ENCODE results near the gene WDFY3. TPM values are rescaled to one million over a fixed set of nuclear protein-coding genes. Genes with fewer than 3 reads are reported as not detected.

Gene WDFY3
- total and polyA plus RNA-seq, 2 of the 13 experiments (the other 11 are each of a cell fraction or from before 2014, with no cell fraction given): 16.7 to 24.5 TPM

- TF ChIP-seq, protein P1, sequence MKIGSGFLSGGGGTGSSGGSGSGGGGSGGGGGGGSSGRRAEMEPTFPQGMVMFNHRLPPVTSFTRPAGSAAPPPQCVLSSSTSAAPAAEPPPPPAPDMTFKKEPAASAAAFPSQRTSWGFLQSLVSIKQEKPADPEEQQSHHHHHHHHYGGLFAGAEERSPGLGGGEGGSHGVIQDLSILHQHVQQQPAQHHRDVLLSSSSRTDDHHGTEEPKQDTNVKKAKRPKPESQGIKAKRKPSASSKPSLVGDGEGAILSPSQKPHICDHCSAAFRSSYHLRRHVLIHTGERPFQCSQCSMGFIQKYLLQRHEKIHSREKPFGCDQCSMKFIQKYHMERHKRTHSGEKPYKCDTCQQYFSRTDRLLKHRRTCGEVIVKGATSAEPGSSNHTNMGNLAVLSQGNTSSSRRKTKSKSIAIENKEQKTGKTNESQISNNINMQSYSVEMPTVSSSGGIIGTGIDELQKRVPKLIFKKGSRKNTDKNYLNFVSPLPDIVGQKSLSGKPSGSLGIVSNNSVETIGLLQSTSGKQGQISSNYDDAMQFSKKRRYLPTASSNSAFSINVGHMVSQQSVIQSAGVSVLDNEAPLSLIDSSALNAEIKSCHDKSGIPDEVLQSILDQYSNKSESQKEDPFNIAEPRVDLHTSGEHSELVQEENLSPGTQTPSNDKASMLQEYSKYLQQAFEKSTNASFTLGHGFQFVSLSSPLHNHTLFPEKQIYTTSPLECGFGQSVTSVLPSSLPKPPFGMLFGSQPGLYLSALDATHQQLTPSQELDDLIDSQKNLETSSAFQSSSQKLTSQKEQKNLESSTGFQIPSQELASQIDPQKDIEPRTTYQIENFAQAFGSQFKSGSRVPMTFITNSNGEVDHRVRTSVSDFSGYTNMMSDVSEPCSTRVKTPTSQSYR (CRISPR knock-in tag; IDR thresholded peaks at IDR 0.05; ENCODE audit: borderline replicate concordance): no peak
- TF ChIP-seq RNF219 (CRISPR knock-in tag; IDR thresholded peaks at IDR 0.05) (no peak), ZNF3 (CRISPR knock-in tag; IDR thresholded peaks at IDR 0.05) (no peak), ZNF550 (CRISPR knock-in tag; IDR thresholded peaks at IDR 0.05; ENCODE audit: borderline replicate concordance) (no peak), ZNF660 (CRISPR knock-in tag; IDR thresholded peaks at IDR 0.05; ENCODE audit: borderline replicate concordance, low read depth) (no peak), SIN3A (IDR thresholded peaks at IDR 0.05; ENCODE audit: borderline replicate concordance, low read depth, low read length) (no peak), KLF12 (CRISPR knock-in tag; IDR thresholded peaks at IDR 0.05; ENCODE audit: borderline replicate concordance) (no peak), HMGXB3 (CRISPR knock-in tag; IDR thresholded peaks at IDR 0.05; ENCODE audit: borderline replicate concordance) (no peak), ZNF543 (CRISPR knock-in tag; IDR thresholded peaks at IDR 0.05) (no peak), RXRB (CRISPR knock-in tag; IDR thresholded peaks at IDR 0.05; ENCODE audit: borderline replicate concordance) (peak; percentile 25; the same call in 1 of the 2 replicates), REL (CRISPR knock-in tag; conservative IDR thresholded peaks at IDR 0.05) (0 out of 2 replicates have a peak, but pooled peaks have one; percentile 8), RBFOX2 (IDR thresholded peaks at IDR 0.05; ENCODE audit: low read depth, low read length) (peak; percentile 39), TAF15 (IDR thresholded peaks at IDR 0.05; ENCODE audit: low read depth, low read length, poor library complexity, severe bottlenecking) (no peak), SP1 (IDR thresholded peaks at IDR 0.05) (no peak), SP1 (CRISPR knock-in tag; IDR thresholded peaks at IDR 0.05) (no peak), WIZ (CRISPR knock-in tag; IDR thresholded peaks at IDR 0.05) (no peak)
- TF ChIP-seq, protein P2, sequence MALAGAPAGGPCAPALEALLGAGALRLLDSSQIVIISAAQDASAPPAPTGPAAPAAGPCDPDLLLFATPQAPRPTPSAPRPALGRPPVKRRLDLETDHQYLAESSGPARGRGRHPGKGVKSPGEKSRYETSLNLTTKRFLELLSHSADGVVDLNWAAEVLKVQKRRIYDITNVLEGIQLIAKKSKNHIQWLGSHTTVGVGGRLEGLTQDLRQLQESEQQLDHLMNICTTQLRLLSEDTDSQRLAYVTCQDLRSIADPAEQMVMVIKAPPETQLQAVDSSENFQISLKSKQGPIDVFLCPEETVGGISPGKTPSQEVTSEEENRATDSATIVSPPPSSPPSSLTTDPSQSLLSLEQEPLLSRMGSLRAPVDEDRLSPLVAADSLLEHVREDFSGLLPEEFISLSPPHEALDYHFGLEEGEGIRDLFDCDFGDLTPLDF (CRISPR knock-in tag; IDR thresholded peaks at IDR 0.05): no peak
Measured at GRCh38 chr4:84966382-84967242, at the start of gene WDFY3 (continued).
